NCI-H128 (cell line): ENCODE data around the gene C1orf94.
A peak's percentile ranks its signal among the peaks of the same experiment; 100 is the strongest.

Source experiments
- DNase-seq: peaks from one replicate; lab custom pipeline; 2025; ENCODE audit not compliant: unreplicated experiment; lab: John Stamatoyannopoulos, UW

The C1orf94 gene

GRCh38 chr1:34250342-34250741 lies 73.6 kb downstream of the C1orf94 start:
- DNase-seq = no peak

DNA sequence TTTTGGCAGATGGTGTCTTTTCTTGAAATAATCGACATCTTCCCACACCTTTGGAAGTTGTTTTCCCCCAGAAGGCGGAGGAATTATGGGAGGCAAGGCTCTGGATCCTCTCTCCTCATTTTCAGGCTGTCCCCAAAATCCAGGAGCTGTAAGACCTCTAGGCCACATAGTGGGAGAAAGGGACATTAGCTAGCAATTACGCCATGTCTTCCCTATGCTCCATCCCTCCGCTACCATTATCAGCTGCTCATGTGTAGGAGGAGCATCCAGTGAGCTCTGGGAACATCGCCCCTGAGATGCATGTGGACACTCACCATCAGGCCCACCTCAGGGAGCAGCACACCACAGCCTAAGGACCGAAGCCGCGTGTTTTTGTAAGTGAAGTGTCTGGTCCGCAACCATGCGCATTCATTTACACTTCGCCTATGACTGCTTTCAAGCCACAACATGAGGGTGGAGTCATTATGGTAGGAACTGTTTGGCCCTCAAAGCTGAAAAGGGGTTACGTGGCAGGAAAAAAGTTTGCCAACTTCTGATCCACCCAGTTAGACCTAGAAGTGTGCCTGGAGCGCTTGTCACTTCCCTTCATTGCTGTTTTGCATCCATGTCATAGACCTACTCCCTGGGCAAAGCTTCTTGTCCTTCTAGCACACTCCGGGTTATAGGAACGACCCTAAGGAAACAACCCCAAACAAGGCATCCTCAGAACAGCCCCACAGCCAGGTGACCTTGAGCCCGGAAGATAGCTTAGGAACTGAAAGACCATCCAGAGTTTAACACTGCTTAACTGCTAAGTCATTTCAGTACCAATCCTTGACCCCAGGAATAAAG lies 85.5 kb downstream of the C1orf94 start:
- no peak for DNase-seq

- DNase-seq = no peak
Measured at GRCh38 chr1:34262921-34263320, 86.2 kb downstream of the C1orf94 start.

GRCh38 chr1:34263406-34263805 lies 86.7 kb downstream of the C1orf94 start:
- no peak for DNase-seq

DNA sequence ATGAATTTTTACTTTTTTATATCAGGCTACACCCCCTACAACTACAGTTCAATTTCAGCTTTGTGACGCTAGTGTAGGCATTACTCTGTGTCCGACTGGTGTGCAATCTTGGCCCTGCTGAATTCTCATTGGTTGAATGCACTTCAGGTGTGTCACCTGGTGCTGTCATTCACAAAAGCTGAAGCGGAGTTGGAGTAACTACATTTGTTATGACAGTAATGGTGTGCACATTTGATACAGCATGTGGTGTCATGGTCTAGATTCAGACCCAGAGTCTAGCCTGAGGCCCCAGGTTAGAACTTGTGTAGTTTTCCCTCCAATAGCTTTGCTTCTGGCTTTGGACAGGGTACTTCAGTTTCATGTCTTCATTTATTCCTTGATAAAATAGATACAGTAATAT lies 88.7 kb downstream of the C1orf94 start:
- DNase-seq = no peak

GRCh38 chr1:34266127-34266951 lies 89.6 kb downstream of the C1orf94 start:
- peak; percentile 61 for DNase-seq

- no peak for DNase-seq
Measured at GRCh38 chr1:34267326-34267725, 90.6 kb downstream of the C1orf94 start.

DNA sequence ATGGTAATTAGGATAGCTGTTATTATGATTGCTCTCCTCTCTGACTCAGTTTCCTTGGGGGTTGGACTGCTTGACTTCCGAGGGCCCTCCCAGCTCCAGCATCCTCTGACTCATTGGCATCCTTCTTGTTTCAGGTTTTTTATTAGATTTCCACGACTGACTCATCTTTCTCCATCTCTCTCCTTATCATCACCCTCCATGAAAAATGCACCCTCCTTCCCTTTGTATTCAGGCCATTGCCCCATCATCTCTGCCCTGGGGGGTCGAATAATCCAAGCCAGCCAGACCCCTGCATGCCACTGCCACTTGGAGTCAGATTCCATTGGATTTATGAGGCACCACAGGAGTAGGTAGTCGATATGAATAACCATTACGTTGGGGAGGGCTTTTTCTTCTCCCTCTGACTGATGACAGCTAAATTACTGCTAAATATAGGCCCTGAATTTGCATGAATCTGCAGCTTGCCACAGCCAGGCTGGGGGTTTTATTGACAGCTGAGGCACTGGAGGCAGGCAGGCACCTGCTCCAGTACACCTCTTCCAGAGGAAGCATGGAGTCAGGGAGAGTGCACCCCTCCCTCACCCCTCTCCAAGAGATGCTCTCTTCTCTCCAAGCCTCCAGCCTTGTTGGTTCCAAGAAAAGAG lies 91.7 kb downstream of the C1orf94 start:
- no peak for DNase-seq
